HEK293T (cell line): ENCODE results near the gene RNF181.

ENCODE experiments used
- CTCF ChIA-PET: fragments of 350-600 bp; formaldehyde crosslinking; extraction: SDS; loops from one replicate; lab custom pipeline; 2021; ENCODE audit warnings: antibody characterized with exemption, inconsistent platforms; lab: Yijun Ruan, JAX
- POLR2A ChIA-PET: fragments of 350-600 bp; formaldehyde crosslinking; extraction: SDS; loops from one replicate; lab custom pipeline; 2020; ENCODE audit warnings: antibody characterized with exemption, inconsistent platforms; lab: Yijun Ruan, JAX
- DNase-seq: peaks from one replicate; pipeline ENCODE4 v3.0.0; 2012; ENCODE audit warnings: mixed read lengths; ENCODE audit errors: extremely low spot score
- ARNT ChIP-seq: fragments of 450-650 bp; IDR thresholded peaks from 2 replicates; pipeline ENCODE4 v1.6.1; 2017; ENCODE audit warnings: mild to moderate bottlenecking
- BHLHE40 ChIP-seq: fragments of 450-650 bp; IDR thresholded peaks from 2 replicates; pipeline ENCODE4 v1.6.1; 2016; ENCODE audit warnings: mild to moderate bottlenecking, moderate library complexity, borderline replicate concordance
- CTBP1 ChIP-seq: fragments of 450-650 bp; IDR thresholded peaks from 2 replicates; pipeline ENCODE4 v1.6.1; 2016; ENCODE audit warnings: borderline replicate concordance
- ELF4 ChIP-seq: fragments of 450-650 bp; IDR thresholded peaks from 2 replicates; pipeline ENCODE4 v1.6.1; 2017; ENCODE audit warnings: antibody characterized with exemption
- FOXK2 ChIP-seq: fragments of 450-650 bp; IDR thresholded peaks from 2 replicates; pipeline ENCODE4 v1.6.1; 2016; ENCODE audit warnings: mild to moderate bottlenecking
- FOXM1 ChIP-seq: fragments of 450-650 bp; IDR thresholded peaks from 2 replicates; pipeline ENCODE4 v1.6.1; 2017; ENCODE audit warnings: mild to moderate bottlenecking, borderline replicate concordance
- HDGF ChIP-seq: fragments of 450-650 bp; IDR thresholded peaks from 2 replicates; pipeline ENCODE4 v1.6.1; 2017; ENCODE audit warnings: antibody characterized with exemption, borderline replicate concordance
- L3MBTL2 ChIP-seq: fragments of 450-650 bp; conservative IDR thresholded peaks from 2 replicates; pipeline ENCODE4 v1.6.1; 2016; ENCODE audit warnings: mild to moderate bottlenecking
- LEF1 ChIP-seq: fragments of 450-650 bp; IDR thresholded peaks from 2 replicates; pipeline ENCODE4 v1.6.1; 2017; ENCODE audit warnings: mild to moderate bottlenecking, borderline replicate concordance
- NFRKB ChIP-seq: fragments of 450-650 bp; IDR thresholded peaks from 2 replicates; pipeline ENCODE4 v1.6.1; 2016; ENCODE audit warnings: mild to moderate bottlenecking, moderate library complexity
- PKNOX1 ChIP-seq: fragments of 450-650 bp; IDR thresholded peaks from 2 replicates; pipeline ENCODE4 v1.6.1; 2016
- SP1 ChIP-seq: fragments of 450-650 bp; IDR thresholded peaks from 2 replicates; pipeline ENCODE4 v1.6.1; 2017
- SUZ12 ChIP-seq: fragments of 450-650 bp; IDR thresholded peaks from 2 replicates; pipeline ENCODE4 v1.6.1; 2016; ENCODE audit warnings: mild to moderate bottlenecking
- TARDBP ChIP-seq: fragments of 450-650 bp; IDR thresholded peaks from 2 replicates; pipeline ENCODE4 v1.6.1; 2016
- ZNF384 ChIP-seq: fragments of 450-650 bp; IDR thresholded peaks from 2 replicates; pipeline ENCODE4 v1.6.1; 2016

Gene RNF181

DNA sequence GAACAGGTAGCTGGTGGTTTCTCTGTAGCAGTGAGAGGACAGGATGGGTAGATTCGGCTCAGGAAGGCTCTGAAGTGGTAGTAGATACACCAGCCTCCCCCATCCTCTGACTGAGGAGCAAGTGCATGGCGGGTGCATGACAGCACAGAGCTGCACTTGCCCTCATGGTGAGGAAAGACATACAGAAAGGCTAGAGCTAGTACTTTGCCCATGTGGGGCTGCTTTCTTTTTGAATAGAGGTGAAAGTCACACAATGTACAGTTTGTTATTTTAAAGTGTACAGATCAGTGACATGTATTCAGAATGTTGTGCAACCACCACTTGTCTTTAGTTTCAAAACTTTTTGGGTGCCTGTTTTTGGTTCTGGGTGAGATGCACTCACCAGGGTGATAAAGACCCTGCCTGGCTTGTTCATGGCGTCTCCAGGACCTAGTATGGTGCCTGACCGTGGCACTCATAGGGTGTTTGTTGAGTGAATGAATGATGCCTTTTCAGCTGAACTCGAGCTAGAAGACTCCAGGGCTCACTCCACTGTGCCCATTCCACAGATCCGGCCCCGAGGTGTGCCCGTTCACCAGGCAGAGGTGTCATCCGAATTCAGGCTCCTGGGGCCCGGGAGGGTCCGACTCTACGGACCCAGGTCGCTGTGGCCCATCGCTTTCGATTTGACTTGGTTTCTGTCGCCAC, 11.7 kb upstream of the RNF181 start:
- DNase-seq: no peak
- POLR2A ChIA-PET: interaction anchor here (4.5 kb wide), 1 partner anchor 11 kb away, joined by 28 read pairs; the partner anchor contains the start of gene RNF181
- TF ChIP-seq NFRKB: no peak
- TF ChIP-seq HDGF: no peak
- no peak for TF ChIP-seq ELF4
- no peak for TF ChIP-seq BHLHE40
- TF ChIP-seq SUZ12: no peak
- no peak for TF ChIP-seq ZNF384
- TF ChIP-seq PKNOX1: no peak
- no peak for TF ChIP-seq FOXM1
- TF ChIP-seq LEF1: no peak
- no peak for TF ChIP-seq TARDBP
- TF ChIP-seq CTBP1: no peak
- TF ChIP-seq ARNT: no peak
- CTCF ChIA-PET: no interaction called here

DNA sequence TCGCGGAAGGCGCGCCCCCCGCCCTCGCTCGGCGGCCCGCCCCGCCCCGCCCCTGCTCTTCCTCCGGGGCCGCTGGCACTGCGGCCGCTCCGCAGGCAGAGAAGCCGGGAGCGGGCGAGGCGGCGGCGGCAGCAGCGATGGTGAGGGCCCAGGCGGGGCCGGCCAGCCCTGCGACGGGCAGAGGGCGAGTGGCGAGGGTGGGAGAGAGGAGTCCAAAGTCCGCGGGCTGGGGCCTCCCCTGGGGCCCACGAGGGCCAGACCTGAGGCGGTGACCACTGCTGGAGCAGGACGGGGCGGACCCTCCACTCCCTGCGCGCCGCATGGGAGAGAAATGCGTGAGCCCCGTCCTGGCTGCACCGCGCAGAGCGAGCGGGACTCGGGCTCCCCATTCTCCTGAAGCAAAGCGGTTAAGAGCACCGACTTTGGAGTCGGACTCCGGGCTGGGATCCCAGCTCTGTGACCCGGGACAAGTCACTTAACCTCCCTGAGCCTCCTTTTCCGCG, 11.1 kb upstream of the RNF181 start, which contains the start of gene VAMP5:
Gene VAMP5, plus strand, starts transcription at position 78 of the 503 bp plus-strand sequence. Its CDS starts 60 bp downstream, at position 138.
- TF ChIP-seq LEF1: no peak
- DNase-seq: no peak
- ChIA-PET CTCF (no interaction called here), POLR2A (interaction anchor here (1.0 to 4.5 kb wide), 2 partner anchors 10 to 18 kb away, joined by 4 to 28 read pairs; partner anchors contain the start of genes RNF181 and TMEM150A)

DNA sequence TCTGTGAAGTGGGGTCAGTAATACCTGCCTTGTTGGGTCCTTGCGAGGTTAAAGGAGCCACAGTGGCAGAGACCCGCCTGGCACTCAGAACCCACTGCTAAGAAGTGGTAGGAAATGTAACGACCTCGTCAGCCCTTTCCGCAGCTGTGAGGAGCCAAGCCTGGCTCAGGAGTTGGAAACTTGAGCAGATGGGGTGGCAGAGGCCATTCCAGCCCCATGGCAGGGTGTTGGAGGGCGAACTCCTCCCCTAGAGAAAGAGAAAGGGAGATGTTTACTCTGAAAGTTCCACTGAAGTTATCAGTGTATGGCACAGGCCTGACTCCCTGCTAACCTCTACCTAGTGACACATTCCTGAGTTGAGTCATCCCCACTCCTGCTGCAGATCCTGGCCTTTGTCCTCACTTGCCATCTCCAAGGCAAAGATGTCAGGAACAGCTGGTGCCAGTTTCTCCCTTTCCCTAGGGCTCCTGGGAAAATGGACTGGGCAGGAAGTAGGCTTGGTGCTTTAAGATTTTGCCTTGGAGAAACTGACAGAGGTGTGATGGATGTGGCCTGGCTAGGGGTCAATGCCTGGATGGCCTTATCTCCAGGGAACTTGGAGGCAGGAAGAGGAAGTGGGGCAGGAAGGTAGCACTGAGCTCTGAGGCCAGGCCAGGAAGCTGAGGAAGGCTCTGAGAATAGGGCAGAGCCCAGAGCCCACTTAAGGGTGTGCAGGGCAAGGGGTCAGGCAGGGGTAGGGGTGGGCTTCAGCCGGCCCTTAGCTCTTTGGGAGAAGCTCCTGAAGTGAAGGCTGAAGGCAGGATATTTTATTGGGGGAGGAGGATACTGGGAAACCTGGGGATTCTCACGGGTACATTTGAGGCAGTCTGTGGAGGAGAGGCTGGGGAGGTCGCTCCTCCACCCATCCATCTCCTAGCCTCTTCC, 10.4 kb upstream of the RNF181 start:
- no peak for TF ChIP-seq PKNOX1
- TF ChIP-seq NFRKB: no peak
- TF ChIP-seq CTBP1: no peak
- ChIA-PET POLR2A (interaction anchor here (1.0 to 4.5 kb wide), 2 partner anchors 9 to 17 kb away, joined by 4 to 28 read pairs; partner anchors contain the start of genes RNF181 and TMEM150A), CTCF (no interaction called here)
- DNase-seq: no peak

GRCh38 chr2:85585781-85586105, 9.8 kb upstream of the RNF181 start:
- no peak for DNase-seq
- ChIA-PET POLR2A (interaction anchor here (4.5 kb wide), 1 partner anchor 9 kb away, joined by 28 read pairs; the partner anchor contains the start of gene RNF181), CTCF (no interaction called here)
- no peak for TF ChIP-seq HDGF

DNA sequence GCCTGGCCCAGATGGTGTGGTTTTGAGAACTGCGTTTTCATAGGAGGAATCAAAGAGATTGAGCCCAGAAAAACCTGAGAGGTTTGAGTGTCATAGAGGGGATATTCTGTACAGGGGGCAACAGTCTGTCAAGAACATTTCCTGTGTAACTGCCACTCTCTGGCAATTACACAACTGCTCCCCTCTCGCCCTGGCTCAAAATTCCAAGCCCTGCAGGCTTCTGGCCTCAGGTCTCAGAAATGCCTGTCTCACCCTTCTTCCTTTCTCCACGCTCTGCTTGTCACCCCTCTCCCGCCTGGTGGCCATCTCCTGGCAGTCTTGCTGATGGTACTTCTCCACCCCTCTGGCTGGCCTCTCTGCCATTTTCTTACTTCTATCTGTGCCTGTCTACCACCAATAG, 7.3 kb upstream of the RNF181 start:
- TF ChIP-seq FOXM1 (no peak), ARNT (no peak), L3MBTL2 (no peak)
- POLR2A ChIA-PET: interaction anchor here (0.6 to 2.0 kb wide), 2 partner anchors 13 to 28 kb away, joined by 3 to 8 read pairs; partner anchors contain the start of gene GGCX
- CTCF ChIA-PET: interaction anchor here (0.6 kb wide), 1 partner anchor 28 kb away, joined by 3 read pairs; no protein-coding TSS in a partner anchor
- no peak for DNase-seq

- CTCF ChIA-PET: interaction anchor here (0.6 kb wide), 1 partner anchor 28 kb away, joined by 3 read pairs; no protein-coding TSS in a partner anchor
- DNase-seq: no peak
- TF ChIP-seq FOXK2: no peak
- no peak for TF ChIP-seq SP1
- TF ChIP-seq PKNOX1: no peak
- TF ChIP-seq CTBP1: no peak
- no peak for TF ChIP-seq ARNT
- no peak for TF ChIP-seq ELF4
- TF ChIP-seq NFRKB: no peak
- TF ChIP-seq BHLHE40: no peak
- TF ChIP-seq ZNF384: no peak
- TF ChIP-seq L3MBTL2: no peak
- POLR2A ChIA-PET: interaction anchor here (2.0 kb wide), 1 partner anchor 28 kb away, joined by 8 read pairs; the partner anchor contains the start of gene GGCX
These were observed 6.9 kb upstream of the RNF181 start for GRCh38 chr2:85588645-85589044.
